ENCODE measurements around the gene DPYSL4.

Gene DPYSL4

GRCh38 chr10:132197271-132198067 is 10.7 kb downstream of the DPYSL4 start:
- no peak for DNase-seq

GRCh38 chr10:132198068-132198370 is 11.3 kb downstream of the DPYSL4 start:
- DNase-seq, result no peak

- DNase-seq, result no peak
Measured at GRCh38 chr10:132198381-132199181, 11.8 kb downstream of the DPYSL4 start.

GRCh38 chr10:132199268-132199853 is 12.6 kb downstream of the DPYSL4 start:
- no peak for DNase-seq

GRCh38 chr10:132199854-132200311 is 13.1 kb downstream of the DPYSL4 start:
- DNase-seq, result no peak

GRCh38 chr10:132200344-132201110 is 13.8 kb downstream of the DPYSL4 start:
- DNase-seq, result no peak

- DNase-seq, result no peak
Measured at GRCh38 chr10:132201111-132201969, 14.6 kb downstream of the DPYSL4 start.

- DNase-seq, result no peak
Measured at GRCh38 chr10:132202070-132202970, 15.6 kb downstream of the DPYSL4 start.

- DNase-seq, result no peak
Measured at GRCh38 chr10:132203256-132204077, 16.7 kb downstream of the DPYSL4 start.

- DNase-seq, result no peak
Measured at GRCh38 chr10:132204078-132204780, 17.5 kb downstream of the DPYSL4 start.

- no peak for DNase-seq
Measured at GRCh38 chr10:132204781-132205473, 18.2 kb downstream of the DPYSL4 start.

- DNase-seq, result no peak
Measured at GRCh38 chr10:132205650-132206376, 19.1 kb downstream of the DPYSL4 start.

- no peak for DNase-seq
Measured at GRCh38 chr10:132206377-132206745, 19.6 kb downstream of the DPYSL4 start.

GRCh38 chr10:132206806-132207535 is 20.2 kb downstream of the DPYSL4 start:
- DNase-seq, result no peak

- no peak for DNase-seq
Measured at GRCh38 chr10:132207536-132208461, 21.1 kb downstream of the DPYSL4 start.

GRCh38 chr10:132208462-132209050 is 21.8 kb downstream of the DPYSL4 start:
- no peak for DNase-seq
